GM18505 (cell line): ENCODE data around the gene UNC45A.
"Not testable (repeated sequence)": the region's sequence is repeated elsewhere in the genome, so short reads cannot be mapped to it uniquely, and the experiment has no call there.

ENCODE experiments used
- ATAC-seq: cut with Tn5 transposase; IDR thresholded peaks from one replicate; pipeline ENCODE4 v1.9.1; 2021; ENCODE audit not compliant: unreplicated experiment
- POLR2A ChIP-seq: IDR thresholded peaks from 4 replicates; pipeline ENCODE4 v1.6.1; 2011; ENCODE audit warnings: borderline replicate concordance; ENCODE audit not compliant: insufficient read depth, insufficient read length; ENCODE audit errors: extremely low read depth

UNC45A gene

DNA sequence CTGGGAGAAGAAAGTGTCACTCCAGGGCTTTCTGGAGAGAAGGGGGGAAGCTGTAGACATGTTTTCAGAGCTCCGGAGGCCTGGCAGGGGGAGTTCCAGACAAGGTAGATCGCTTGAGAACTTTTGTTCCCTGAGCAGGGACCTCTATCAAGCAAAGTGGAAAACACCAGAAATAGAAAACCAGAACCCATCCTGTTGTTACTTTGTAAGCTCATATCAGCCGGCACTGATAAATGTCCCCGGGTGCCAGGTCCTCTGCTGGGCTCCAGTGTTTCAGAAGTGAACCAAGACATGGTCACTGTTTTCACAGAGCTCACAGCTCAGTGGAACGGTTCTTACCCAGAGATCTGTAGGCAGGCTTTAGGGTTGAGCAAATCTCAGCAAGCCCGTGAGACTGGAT lies 16.2 kb upstream of the UNC45A start:
- no peak for ATAC-seq
- no peak for TF ChIP-seq POLR2A

DNA sequence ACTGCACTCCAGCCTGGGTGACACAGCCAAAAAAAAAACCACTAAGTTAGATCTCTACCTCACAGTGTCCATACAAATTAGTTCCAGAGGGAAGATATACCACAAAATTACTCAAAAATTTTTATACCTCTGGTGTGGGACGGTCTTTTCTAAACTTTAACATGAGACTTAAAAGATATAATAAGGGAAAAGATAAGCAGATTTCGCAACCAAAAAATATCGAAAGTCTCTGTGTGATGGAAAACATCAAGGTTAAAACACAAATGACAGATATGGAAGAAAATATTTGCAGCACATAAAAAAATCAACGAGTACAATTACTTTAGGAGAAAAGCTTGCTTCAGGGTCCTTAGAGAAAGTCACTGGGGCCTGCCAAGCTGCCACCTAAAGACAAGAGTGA lies 13.2 kb upstream of the UNC45A start:
- TF ChIP-seq POLR2A = no peak
- ATAC-seq = no peak

DNA sequence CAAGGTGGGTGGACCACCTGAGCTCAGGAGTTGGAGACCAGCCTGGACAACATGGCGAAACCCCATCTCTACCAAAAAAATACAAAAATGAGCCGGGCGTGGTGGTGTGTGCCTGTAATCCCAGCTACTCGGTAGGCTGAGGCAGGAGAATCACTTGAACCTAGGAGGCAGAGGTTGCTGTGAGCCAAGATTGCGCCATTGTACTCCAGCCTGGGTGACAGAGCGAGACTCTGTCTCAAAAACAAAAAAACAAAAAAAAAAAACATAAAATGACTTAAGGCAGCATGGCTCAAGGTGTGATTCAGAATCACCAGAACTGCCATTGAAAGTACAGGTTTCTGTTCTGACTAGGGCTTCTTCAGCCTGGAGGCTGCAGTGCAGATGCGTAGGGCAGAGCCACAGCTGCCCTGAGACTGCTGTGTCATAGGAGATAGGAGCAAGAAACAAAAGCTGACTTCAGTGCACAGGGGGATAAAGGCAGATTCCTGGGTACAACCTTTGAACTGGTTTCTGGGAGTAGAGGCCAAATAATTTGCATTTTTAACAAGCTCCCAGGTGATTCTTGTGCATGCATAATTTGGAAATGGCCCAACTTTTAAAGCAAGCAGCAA lies 12.3 kb upstream of the UNC45A start:
- peak; percentile 78 for ATAC-seq

DNA sequence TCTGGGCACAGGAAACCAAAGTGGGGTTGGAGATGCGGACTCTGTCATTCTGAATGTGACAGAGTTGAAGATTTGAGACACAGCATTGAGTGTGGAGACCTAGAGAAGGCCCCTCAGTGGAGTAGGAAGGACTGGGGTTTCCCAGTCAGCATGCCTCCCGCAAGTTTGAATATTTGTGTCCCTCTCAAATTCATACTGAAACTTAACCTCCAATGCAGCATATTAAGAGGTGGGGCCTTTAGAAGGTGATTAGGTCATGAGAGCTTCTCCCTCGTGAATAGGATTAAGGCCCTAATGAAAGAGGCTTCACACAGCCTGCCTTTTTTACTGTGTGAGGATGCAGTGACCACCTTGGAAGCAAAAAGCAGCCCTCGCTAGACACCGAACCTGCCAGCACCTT lies 10.7 kb upstream of the UNC45A start:
- no peak for TF ChIP-seq POLR2A
- ATAC-seq = no peak

DNA sequence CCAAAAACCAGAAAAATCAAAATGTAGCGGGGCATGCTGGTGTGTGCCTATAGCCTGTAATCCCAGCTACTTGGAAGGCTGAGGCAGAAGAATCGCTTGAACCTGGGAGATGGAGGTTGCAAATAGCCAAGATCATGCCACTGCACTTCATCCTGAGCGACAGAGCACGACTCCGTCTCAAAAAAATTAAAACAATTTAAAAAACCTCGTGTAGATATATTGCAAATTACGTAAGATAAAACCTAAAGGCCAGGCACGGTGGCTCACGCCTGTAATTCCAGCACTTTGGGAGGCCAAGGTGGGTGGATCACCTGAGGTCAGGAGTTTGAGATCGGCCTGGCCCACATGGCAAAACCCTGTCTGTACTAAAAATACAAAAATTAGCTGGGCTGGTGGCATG lies 8.3 kb upstream of the UNC45A start:
- not testable (repeated sequence) for ATAC-seq

DNA sequence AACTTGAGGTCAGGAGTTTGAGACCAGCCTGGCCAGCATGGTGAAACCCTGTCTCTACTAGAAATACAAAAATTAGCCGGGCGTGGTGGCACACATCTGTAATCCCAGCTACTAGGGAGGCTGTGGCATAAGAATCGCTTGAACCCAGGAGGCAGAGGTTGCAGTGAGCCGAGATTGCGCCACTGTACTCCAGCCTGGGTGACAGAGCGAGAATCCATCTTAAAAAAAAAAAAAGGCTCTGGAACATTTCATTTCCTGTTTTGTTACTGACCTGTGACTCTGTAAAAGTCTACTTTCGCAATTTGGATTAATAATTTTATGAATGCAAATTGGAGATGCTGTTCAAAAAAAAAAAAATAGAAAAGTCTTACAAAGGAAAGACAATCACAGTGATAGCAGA lies 7.0 kb upstream of the UNC45A start:
- ATAC-seq = not testable (repeated sequence)

DNA sequence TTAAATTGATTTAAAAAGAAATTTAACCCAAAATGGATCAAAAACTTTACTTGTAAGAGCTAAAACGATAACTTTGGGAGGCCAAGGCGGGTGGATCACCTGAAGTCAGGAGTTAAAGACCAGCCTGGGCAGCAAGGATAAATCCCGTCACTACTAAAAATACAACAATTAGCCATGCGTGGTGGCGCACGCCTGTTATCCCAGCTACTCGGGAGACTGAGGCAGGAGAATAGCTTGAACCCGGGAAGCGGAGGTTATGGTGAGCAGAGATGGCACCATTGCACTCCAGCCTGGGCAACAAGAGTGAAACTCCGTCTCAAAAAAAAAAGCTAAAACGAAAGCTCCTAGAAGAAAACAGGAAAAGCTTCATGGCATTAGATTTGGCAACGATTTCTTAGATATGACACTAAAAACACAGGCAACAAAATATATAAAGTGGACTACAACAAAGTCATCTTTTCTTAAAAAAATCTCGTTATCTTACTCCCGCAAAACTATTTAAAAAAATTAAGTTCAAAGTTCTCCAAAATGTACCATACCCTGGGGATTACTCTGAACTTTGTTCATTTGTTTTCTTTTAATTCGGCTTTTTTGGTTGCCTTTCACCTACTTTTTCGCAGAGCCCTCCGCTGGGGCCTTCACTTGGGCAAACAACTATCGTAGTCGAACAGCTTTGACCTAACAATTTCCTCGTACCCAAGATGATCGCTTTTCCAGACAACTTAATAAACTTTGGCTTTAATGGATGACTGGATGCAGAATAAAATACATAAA lies 5.7 kb upstream of the UNC45A start:
- ATAC-seq = no peak
- TF ChIP-seq POLR2A = no peak

DNA sequence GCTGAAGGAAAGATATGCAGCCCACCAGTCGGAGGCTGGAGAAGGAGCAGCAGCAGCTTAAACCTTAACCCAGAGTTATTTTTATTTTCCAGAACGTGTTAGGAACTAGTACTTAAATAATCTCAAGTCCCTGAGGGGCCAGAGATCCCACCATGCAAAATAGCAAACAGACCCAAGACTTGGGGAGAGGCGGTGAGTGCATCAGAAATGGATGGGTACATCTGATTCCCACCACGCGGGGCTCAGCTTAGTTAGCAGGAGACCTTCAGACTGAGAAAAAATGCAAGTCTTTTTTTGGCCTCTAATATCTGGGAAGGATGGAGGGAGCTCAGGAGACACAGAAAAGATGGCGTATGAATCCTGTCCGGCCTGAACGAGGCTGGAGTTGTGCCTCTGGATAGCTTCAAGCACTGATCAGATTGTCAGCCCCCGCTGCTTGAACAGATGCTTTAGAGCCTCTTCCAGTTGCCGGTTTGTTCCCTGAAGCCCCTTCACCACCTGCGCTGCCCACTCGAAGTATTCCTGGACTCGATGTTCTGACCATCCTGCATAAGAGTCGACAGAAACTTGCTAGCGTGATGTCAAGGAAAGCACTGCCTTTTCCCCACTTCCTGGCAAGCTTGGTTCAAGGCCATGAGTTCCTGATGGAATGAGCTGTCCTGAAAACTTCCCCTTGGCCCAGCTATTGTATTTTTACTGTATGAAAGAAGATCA lies 4.1 kb upstream of the UNC45A start:
- TF ChIP-seq POLR2A = no peak

DNA sequence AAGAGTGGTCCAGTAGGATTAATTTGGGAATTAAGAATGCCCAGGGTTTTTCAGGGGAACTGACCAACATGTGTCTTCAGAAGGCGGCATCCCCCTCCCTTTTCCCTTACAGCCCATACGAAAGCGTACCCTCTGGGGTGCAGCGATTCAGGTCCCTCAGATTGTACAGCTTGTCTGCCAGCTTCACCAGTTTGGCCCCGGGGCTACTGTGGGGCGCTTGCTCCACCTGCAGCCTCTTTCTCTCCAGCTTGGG lies 3.6 kb upstream of the UNC45A start:
- TF ChIP-seq POLR2A = no peak
- no peak for ATAC-seq

More for the DNA sequence above, 4.1 kb upstream of the UNC45A start:
- no peak for ATAC-seq

DNA sequence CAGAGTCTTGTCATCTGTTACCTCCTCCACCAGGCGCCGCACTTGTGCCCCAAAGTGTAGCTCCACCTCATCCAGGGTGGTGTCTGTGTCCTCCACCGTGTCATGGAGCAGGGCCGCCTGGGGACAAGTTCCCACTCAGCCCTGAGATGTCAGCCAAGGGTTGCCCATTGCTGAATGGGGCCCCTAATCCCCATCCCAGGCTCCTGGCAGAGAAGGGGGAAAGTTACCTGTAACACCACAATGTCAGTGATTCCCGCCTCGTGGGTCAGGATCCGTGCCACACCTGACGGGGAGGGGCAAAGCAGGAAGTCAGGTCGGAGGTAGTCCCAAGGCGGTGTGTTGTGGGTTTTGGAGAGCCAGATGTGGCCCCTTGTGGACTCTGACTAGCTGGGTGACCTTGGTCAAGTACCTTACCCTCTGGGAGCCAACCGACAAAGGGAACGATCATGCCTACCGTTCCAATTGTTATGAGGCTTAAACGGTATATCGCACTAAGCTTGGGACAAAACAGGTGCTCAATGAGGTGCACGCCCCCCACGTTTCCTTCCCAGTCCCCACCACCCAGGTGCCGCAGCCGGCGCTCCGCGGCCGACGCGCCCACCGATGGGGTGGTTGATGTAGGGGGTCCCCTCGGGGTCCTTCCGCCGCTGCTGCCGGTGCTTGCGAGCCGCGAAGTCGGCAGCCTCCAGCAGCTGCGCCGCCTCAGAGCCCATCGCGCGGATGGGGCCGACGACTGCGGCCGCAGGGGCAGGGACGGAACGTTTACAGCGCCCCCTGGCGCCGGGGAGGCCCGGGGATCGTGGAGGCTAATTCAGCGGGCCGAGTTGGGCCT lies 3.0 kb upstream of the UNC45A start, which contains the start of gene HDDC3:
Gene HDDC3 (minus strand): TSS at position 722 of the 832 bp plus-strand sequence. CDS start 9 bp downstream, at position 713.
- ATAC-seq = peak; percentile 43
- TF ChIP-seq POLR2A = peak; percentile 77

DNA sequence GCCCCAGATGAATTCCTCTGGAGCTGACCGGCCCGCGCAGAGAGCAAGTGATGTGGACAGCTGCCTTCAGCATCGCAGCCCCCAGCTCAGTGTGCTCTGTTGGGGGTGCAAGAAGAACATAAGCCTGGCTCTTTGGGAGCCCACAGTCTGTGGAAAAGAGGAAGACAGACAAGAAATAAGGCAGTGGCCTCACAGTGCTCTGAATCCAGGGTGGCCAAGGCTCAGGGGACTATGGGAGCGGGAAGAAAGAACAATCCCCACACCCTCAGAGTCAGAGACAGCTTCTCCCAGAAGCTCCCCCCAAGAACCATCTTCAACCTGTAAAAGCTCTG lies 2.5 kb upstream of the UNC45A start:
- no peak for TF ChIP-seq POLR2A
- ATAC-seq = no peak

DNA sequence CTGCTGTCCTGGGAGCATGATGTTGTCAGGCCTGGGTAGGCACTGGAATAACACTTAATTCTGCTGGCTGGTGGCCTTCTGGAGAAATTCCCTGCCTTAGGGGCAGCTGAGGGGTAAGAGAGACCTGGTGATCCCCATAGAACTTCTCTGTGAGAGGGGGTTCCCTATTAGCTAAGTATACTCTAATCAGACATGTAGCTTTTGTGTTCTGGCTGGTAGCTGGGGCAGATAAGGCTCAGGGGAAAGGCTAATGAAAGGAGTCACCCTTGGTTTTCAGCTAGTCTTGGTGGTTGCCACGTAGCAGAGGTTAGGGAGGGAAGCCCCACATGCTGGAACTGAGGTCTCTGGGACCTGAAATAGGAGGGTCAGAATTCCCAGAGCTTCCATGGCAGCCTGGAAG lies 1.8 kb upstream of the UNC45A start:
- no peak for ATAC-seq
- no peak for TF ChIP-seq POLR2A

DNA sequence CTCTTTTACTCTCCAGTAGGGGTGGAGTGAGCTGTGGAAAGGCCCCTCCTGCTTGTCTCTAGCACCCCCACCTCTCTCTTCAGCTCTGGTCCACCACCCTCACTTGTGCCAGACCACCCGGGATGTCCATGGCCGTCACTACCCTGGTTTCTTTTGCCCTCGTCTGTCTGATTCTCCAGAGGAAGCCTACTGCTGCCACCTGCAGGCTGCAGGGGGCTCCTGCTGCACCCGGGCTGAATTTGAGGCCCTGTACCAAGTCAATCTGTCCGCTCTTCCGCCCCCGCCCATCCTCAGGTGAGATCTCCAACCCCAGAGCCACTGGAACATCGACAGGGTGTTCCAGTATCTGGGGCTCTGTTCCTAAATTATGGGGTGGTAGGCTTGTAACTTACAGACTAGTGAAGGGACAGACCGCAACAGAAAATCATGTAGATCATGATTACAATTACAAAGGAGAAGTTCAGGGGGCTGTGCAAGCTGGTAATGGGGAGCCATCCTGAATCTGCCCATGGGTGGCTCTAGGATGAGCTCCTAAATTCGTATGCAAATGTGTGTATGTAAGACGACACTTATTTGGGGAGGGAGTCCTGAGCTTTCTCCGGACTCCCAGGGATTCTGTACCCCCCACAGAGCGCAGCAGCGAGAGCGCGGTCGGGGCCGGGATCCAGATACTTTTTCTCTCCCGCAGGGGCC lies 683 bp upstream of the UNC45A start:
- ATAC-seq = peak; percentile 29
- TF ChIP-seq POLR2A = no peak
